GM23248 (cell line): Measurements from ENCODE around the gene ZNF275.

ENCODE experiments used
- EZH2 ChIP-seq: fragments of 200-600 bp; sonication (generic); IDR thresholded peaks from 2 replicates; pipeline ENCODE4 v1.6.1; 2018; ENCODE audit warnings: antibody characterized with exemption, mild to moderate bottlenecking; ENCODE audit not compliant: insufficient read depth, poor library complexity, severe bottlenecking
- EZH2phosphoT487 ChIP-seq: fragments of 200-600 bp; sonication (generic); IDR thresholded peaks from 2 replicates; pipeline ENCODE4 v1.6.1; 2018; ENCODE audit warnings: antibody characterized with exemption, moderate library complexity, mild to moderate bottlenecking, low read depth; ENCODE audit not compliant: insufficient read depth

DNA sequence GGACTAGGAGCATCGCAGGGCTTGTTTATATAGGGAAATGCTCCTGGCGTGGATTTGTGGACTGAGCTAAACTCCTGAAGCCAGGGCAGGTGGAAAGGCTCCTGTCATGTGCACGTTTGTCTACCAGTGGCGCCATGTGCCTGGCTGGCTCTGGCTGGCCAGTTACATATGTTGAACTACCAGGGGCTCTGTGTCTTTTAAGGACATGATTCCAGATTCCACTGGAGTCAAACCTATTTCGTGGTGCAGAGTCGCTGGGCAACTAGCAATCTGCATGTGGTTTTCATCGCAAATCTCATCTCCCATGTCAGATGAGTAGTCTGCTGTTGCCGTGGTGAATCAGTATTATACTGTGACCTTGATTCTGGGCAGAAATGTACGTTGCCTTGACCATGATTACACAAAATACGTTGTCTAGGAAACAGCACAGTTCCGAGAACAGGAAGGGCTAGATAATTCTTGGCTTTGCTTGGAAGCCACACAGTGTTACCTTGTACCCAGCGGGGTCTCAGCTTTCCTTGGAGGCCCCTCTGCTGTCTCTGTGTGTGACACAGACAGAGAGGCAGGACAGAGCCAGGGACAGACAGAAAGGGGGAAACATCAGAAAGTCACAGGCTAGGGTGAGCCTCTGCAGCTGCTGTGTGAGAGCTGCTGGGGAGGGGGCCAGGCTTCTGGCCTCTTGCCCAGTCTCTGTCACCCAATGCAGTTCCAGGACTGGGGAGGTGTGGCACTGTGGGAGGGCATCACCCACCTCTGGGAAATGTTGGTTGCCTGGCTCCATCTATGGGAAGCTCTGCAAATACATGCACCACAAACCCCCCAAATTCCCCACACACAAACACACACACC lies 48.0 kb downstream of the ZNF275 start:
- TF ChIP-seq EZH2: no peak
- no peak for TF ChIP-seq EZH2phosphoT487
